A673 (cell line): Measurements from ENCODE around the gene HINFP. TPM values are rescaled to one million over a fixed set of nuclear protein-coding genes. Genes with fewer than 3 reads are reported as not detected.

ENCODE experiments used
- BruUV-seq: library from RNA; stranded (reverse); fragments of 400-500 nt; replicated peaks from 2 replicates; lab custom pipeline; 2021; lab: Mats Ljungman, UMichigan
- CTCF ChIA-PET: fragments of 300-600 bp; sonication (Branson Sonifier 250); formaldehyde crosslinking; loops from one replicate; lab custom pipeline; 2022; ENCODE audit warnings: antibody characterized with exemption; lab: Charles Lee
- POLR2A ChIA-PET: fragments of 300-600 bp; sonication (Branson Sonifier 250); formaldehyde crosslinking; loops from one replicate; lab custom pipeline; 2022; ENCODE audit warnings: antibody characterized with exemption; ENCODE audit not compliant: low non-redundant PET; lab: Charles Lee
- DNase-seq: peaks from one replicate; pipeline ENCODE4 v3.0.0-alpha.2; 2015; ENCODE audit warnings: low spot score
- H3K27ac ChIP-seq: fragments of 200-600 bp; sonication (generic); 2 replicates; pipeline ENCODE4 v1.5.1; 2016; ENCODE audit warnings: mixed run types, low read depth, mild to moderate bottlenecking, mixed read lengths, antibody characterized with exemption, low read length; ENCODE audit not compliant: poor library complexity, severe bottlenecking
- H3K27me3 ChIP-seq: fragments of 200-600 bp; sonication (generic); replicated peaks from 2 replicates; pipeline ENCODE4 v1.6.1; 2017; ENCODE audit warnings: mixed run types, low read depth, mild to moderate bottlenecking, mixed read lengths, antibody characterized with exemption, low read length; ENCODE audit not compliant: insufficient read depth, poor library complexity
- H3K36me3 ChIP-seq: fragments of 200-600 bp; sonication (generic); 2 replicates; pipeline ENCODE4 v1.6.1; 2016; ENCODE audit warnings: mixed run types, mild to moderate bottlenecking, mixed read lengths, antibody characterized with exemption, low read length; ENCODE audit not compliant: insufficient read depth, poor library complexity, severe bottlenecking
- H3K4me1 ChIP-seq: fragments of 200-600 bp; sonication (generic); 2 replicates; pipeline ENCODE4 v1.6.1; 2017; ENCODE audit warnings: mixed run types, mild to moderate bottlenecking, mixed read lengths, antibody characterized with exemption, low read length; ENCODE audit not compliant: insufficient read depth, poor library complexity, severe bottlenecking
- H3K4me3 ChIP-seq: fragments of 200-600 bp; sonication (generic); 2 replicates; pipeline ENCODE4 v1.5.1; 2016; ENCODE audit warnings: low read depth, mixed run types, mild to moderate bottlenecking, mixed read lengths, low read length; ENCODE audit not compliant: poor library complexity, severe bottlenecking
- H3K9me3 ChIP-seq: fragments of 200-600 bp; sonication (generic); 2 replicates; pipeline ENCODE4 v1.6.1; 2016; ENCODE audit warnings: mixed run types, low read depth, mild to moderate bottlenecking, mixed read lengths, antibody characterized with exemption, low read length; ENCODE audit not compliant: poor library complexity, severe bottlenecking
- EZH2 ChIP-seq: fragments of 200-600 bp; sonication (generic); IDR thresholded peaks from 2 replicates; pipeline ENCODE4 v1.6.1; 2017; ENCODE audit warnings: borderline replicate concordance, low read depth, mild to moderate bottlenecking, mixed read lengths, antibody characterized with exemption, low read length; ENCODE audit not compliant: poor library complexity, severe bottlenecking
- intact Hi-C: fragments of 100-400 bp; cut with micrococcal nuclease; formaldehyde crosslinking; loops from one replicate; pipeline ENCODE4 v1.10.0; 2022; ENCODE audit not compliant: unreplicated experiment
- total RNA-seq: library from RNA; stranded (reverse); gene quantifications from 2 replicates; pipeline ENCODE4 v1.2.3, GENCODE V29; 2021
- TF ChIP-seq, protein P1 (sequence below): fragments of 300-800, 200-600 bp; sonication (generic); conservative IDR thresholded peaks from 2 replicates; pipeline ENCODE4 v1.5.1; 2017; ENCODE audit warnings: low read depth, mild to moderate bottlenecking, antibody characterized with exemption, low read length, moderate library complexity, mixed read lengths

HINFP gene
- total RNA-seq, 1 experiment from 2014 or later, result 31.7 TPM

GRCh38 chr11:119179342-119179741 lies 58.0 kb downstream of the HINFP start:
- ChIA-PET POLR2A (no interaction called here), CTCF (no interaction called here)
- no peaks in the 10 kb centered on the region for H3K9me3 ChIP-seq
- no peak for DNase-seq
- H3K4me1 ChIP-seq, result peaks cover 9% of the 10 kb centered on the region
- H3K4me3 ChIP-seq, result no peak overlapping the region
- H3K36me3 ChIP-seq, result no peaks in the 10 kb centered on the region
- no peak overlapping the region for H3K27ac ChIP-seq
- no TSS peak for BruUV-seq
- intact Hi-C loops, result no loop called here
- no peaks in the 10 kb centered on the region for H3K27me3 ChIP-seq
- TF ChIP-seq, protein P1, sequence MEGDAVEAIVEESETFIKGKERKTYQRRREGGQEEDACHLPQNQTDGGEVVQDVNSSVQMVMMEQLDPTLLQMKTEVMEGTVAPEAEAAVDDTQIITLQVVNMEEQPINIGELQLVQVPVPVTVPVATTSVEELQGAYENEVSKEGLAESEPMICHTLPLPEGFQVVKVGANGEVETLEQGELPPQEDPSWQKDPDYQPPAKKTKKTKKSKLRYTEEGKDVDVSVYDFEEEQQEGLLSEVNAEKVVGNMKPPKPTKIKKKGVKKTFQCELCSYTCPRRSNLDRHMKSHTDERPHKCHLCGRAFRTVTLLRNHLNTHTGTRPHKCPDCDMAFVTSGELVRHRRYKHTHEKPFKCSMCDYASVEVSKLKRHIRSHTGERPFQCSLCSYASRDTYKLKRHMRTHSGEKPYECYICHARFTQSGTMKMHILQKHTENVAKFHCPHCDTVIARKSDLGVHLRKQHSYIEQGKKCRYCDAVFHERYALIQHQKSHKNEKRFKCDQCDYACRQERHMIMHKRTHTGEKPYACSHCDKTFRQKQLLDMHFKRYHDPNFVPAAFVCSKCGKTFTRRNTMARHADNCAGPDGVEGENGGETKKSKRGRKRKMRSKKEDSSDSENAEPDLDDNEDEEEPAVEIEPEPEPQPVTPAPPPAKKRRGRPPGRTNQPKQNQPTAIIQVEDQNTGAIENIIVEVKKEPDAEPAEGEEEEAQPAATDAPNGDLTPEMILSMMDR, result no peak
- TF ChIP-seq EZH2, result no peak

DNA sequence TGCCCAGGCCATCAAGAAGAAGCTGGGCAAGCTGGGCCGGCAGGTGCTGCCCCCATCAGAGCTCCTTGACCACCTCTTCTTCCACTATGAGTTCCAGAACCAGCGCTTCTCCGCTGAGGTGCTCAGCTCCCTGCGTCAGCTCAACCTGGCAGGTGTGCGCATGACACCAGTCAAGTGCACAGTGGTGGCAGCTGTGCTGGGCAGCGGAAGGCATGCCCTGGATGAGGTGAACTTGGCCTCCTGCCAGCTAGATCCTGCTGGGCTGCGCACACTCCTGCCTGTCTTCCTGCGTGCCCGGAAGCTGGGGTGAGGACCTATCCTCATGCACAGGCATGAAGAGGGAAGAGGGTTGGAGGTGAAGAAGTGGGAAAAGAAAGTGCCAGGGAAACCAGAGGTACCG lies 58.6 kb downstream of the HINFP start:
- Histone ChIP-seq H3K27me3 (no peaks in the 10 kb centered on the region), H3K36me3 (no peaks in the 10 kb centered on the region), H3K4me1 (peaks cover 8% of the 10 kb centered on the region), H3K27ac (no peak overlapping the region), H3K4me3 (no peak overlapping the region), H3K9me3 (no peaks in the 10 kb centered on the region)
- no peak for DNase-seq
- ChIA-PET POLR2A (no interaction called here), CTCF (no interaction called here)
- no TSS peak for BruUV-seq
- no peak for TF ChIP-seq EZH2
- TF ChIP-seq, protein P1, result no peak
- intact Hi-C loops, result no loop called here

DNA sequence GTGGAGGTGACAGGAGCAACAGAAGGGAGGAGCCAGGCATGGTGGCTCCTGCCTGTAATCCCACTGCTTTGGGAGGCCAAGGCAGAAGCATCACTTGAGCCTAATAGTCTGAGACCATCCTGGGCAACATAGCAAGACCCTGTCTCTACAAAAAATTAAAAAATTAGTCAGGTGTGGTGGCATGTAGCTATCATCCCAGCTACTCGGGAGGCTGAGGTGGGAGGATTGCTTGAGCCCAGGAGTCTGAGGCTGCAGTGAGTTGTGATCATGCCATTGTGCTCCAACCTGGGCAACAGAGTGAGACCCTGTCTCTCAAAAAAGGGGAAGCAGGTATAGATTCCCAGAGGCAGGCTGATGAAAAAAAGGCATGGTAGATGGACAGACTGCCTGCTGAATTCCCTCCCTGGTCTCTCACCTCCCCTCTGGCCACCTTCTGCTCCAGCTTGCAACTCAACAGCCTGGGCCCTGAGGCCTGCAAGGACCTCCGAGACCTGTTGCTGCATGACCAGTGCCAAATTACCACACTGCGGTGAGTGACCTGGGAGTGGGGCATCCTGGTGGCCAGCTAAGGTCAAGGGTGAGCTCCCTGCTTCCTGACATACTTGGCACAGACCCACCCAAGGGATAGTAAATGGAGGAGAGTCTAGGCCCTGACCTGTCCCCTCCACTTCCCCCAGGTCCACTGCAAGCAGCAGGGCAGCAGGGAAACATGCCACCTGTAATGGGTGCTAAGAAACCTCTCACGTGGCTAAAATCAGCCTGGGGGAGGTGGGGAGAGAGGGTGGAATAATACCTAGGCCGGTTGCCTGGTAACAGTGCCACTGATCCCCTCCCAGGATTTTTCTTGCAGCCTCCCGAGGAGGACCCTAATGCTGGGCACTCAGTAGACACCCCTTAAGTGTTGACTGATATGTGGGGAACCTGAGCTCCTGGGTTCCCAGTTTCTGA lies 59.6 kb downstream of the HINFP start:
- Histone ChIP-seq H3K4me1 (no peaks in the 10 kb centered on the region), H3K36me3 (no peaks in the 10 kb centered on the region), H3K9me3 (no peaks in the 10 kb centered on the region), H3K4me3 (no peak overlapping the region), H3K27ac (no peak overlapping the region), H3K27me3 (no peaks in the 10 kb centered on the region)
- ChIA-PET CTCF (no interaction called here), POLR2A (no interaction called here)
- no peak for DNase-seq
- TF ChIP-seq EZH2, result no peak
- TF ChIP-seq, protein P1, result no peak
- intact Hi-C loops, result no loop called here
- BruUV-seq, result no TSS peak
